ENCODE data around the gene PEX11B. TPM values are rescaled to one million over a fixed set of nuclear protein-coding genes. Genes with fewer than 3 reads are reported as not detected.

The PEX11B gene
- total RNA-seq, 1 experiment from 2014 or later, result 18.2 TPM

GRCh38 chr1:145886390-145886789 lies 32.1 kb downstream of the PEX11B start:
- no peak for DNase-seq (ENCODE audit: low spot score)
- in situ Hi-C loops (cut with HindIII; ENCODE audit: low sequenced_read_pairs), result no loop called here

GRCh38 chr1:145885738-145886287 lies 32.7 kb downstream of the PEX11B start, which contains the start of gene ANKRD35:
Gene ANKRD35 (minus strand): TSS chr1:145885866. CDS start chr1:145885758, 108 bp downstream.
- peak; percentile 90 for DNase-seq (ENCODE audit: low spot score)
- in situ Hi-C loops (cut with HindIII; ENCODE audit: low sequenced_read_pairs), result no loop called here

- DNase-seq (ENCODE audit: low spot score), result no peak
- in situ Hi-C loops (cut with HindIII; ENCODE audit: low sequenced_read_pairs), result no loop called here
Measured at GRCh38 chr1:145884675-145885074, 33.8 kb downstream of the PEX11B start.

GRCh38 chr1:145879775-145880174 lies 38.7 kb downstream of the PEX11B start:
- in situ Hi-C loops (cut with HindIII; ENCODE audit: low sequenced_read_pairs), result no loop called here
- no peak for DNase-seq (ENCODE audit: low spot score)

GRCh38 chr1:145878724-145879123 lies 39.8 kb downstream of the PEX11B start:
- no peak for DNase-seq (ENCODE audit: low spot score)
- in situ Hi-C loops (cut with HindIII; ENCODE audit: low sequenced_read_pairs), result no loop called here

GRCh38 chr1:145877923-145878486 lies 40.5 kb downstream of the PEX11B start:
- in situ Hi-C loops (cut with HindIII; ENCODE audit: low sequenced_read_pairs), result no loop called here
- DNase-seq (ENCODE audit: low spot score), result no peak

- in situ Hi-C loops (cut with HindIII; ENCODE audit: low sequenced_read_pairs), result no loop called here
- DNase-seq (ENCODE audit: low spot score), result no peak
Measured at GRCh38 chr1:145874646-145875045, 43.9 kb downstream of the PEX11B start.

- DNase-seq (ENCODE audit: low spot score), result peak; percentile 76
- in situ Hi-C loops (cut with HindIII; ENCODE audit: low sequenced_read_pairs), result no loop called here
Measured at GRCh38 chr1:145871994-145872924, 46.3 kb downstream of the PEX11B start.

GRCh38 chr1:145868232-145868631 lies 50.3 kb downstream of the PEX11B start:
- no peak for DNase-seq (ENCODE audit: low spot score)
- in situ Hi-C loops (cut with HindIII; ENCODE audit: low sequenced_read_pairs), result no loop called here

GRCh38 chr1:145863282-145864018 lies 55.1 kb downstream of the PEX11B start:
- DNase-seq (ENCODE audit: low spot score), result no peak
- in situ Hi-C loops (cut with HindIII; ENCODE audit: low sequenced_read_pairs), result no loop called here

Other genes starting within 250 kb of the PEX11B start
- 0.64 and 1.4 TPM in 2 replicates for gene PDZK1, start 211.3 kb downstream of the PEX11B start, total RNA-seq (2014; rRNA removed; shearing (Covaris generic))
- not detected in 2 replicates for gene CD160, start 199.2 kb downstream of the PEX11B start, total RNA-seq (2014; rRNA removed; shearing (Covaris generic))
- 8.6 and 8.9 TPM in 2 replicates for gene RNF115, start 94.6 kb downstream of the PEX11B start, total RNA-seq (2014; rRNA removed; shearing (Covaris generic))
- 12.0 and 28.1 TPM in 2 replicates for gene POLR3C, start 94.5 kb downstream of the PEX11B start, total RNA-seq (2014; rRNA removed; shearing (Covaris generic))
- 3.1 and 3.6 TPM in 2 replicates for gene NUDT17, start 73.1 kb downstream of the PEX11B start, total RNA-seq (2014; rRNA removed; shearing (Covaris generic))
- 10.3 and 14.1 TPM in 2 replicates for gene PIAS3, start 59.6 kb downstream of the PEX11B start, total RNA-seq (2014; rRNA removed; shearing (Covaris generic))
- gene ANKRD35, start 32.9 kb downstream of the PEX11B start, total RNA-seq (2014; rRNA removed; shearing (Covaris generic)), result not detected in 2 replicates
- 0.27 and 0.74 TPM in 2 replicates for gene ITGA10, start 8.7 kb downstream of the PEX11B start, total RNA-seq (2014; rRNA removed; shearing (Covaris generic))
- gene RBM8A, start 8.8 kb upstream of the PEX11B start, total RNA-seq (2014; rRNA removed; shearing (Covaris generic)), result 86.0 and 117 TPM in 2 replicates
- gene LIX1L, start 39.3 kb upstream of the PEX11B start, total RNA-seq (2014; rRNA removed; shearing (Covaris generic)), result 31.7 and 32.1 TPM in 2 replicates
- 2.5 and 16.1 TPM in 2 replicates for gene ANKRD34A, start 45.9 kb upstream of the PEX11B start, total RNA-seq (2014; rRNA removed; shearing (Covaris generic))
- gene POLR3GL, start 46.0 kb upstream of the PEX11B start, total RNA-seq (2014; rRNA removed; shearing (Covaris generic)), result 13.4 and 13.5 TPM in 2 replicates
- 1.8 and 4.7 TPM in 2 replicates for gene TXNIP, start 77.9 kb upstream of the PEX11B start, total RNA-seq (2014; rRNA removed; shearing (Covaris generic))
- gene HJV, start 103.0 kb upstream of the PEX11B start, total RNA-seq (2014; rRNA removed; shearing (Covaris generic)), result not detected in 2 replicates
- 0.20 and 0.55 TPM in 2 replicates for gene NBPF10, start 226.1 kb upstream of the PEX11B start, total RNA-seq (2014; rRNA removed; shearing (Covaris generic))